Tibial nerve (tissue), 4 donors: ENCODE results near the gene TBC1D14.

Source experiments
- EP300 ChIP-seq, 2 donors: sonication (generic); formaldehyde crosslinking; IDR thresholded peaks; one replicate each; pipeline ENCODE4 v1.6.1; 2017; ENCODE audit warnings: antibody characterized with exemption in 2 of 2, mild to moderate bottlenecking in 1 of 2
- TF ChIP-seq, protein P1 (sequence below), 5 experiments: fragments of 200-600 bp in 3 of 5; fragments of 450-650 bp in 2 of 5; sonication (generic) in 3 of 5; IDR thresholded peaks; one replicate each; pipeline ENCODE4 v1.5.1; 2016 to 2019; ENCODE audit warnings: antibody characterized with exemption in 5 of 5, mild to moderate bottlenecking in 3 of 5, moderate library complexity in 2 of 5

DNA sequence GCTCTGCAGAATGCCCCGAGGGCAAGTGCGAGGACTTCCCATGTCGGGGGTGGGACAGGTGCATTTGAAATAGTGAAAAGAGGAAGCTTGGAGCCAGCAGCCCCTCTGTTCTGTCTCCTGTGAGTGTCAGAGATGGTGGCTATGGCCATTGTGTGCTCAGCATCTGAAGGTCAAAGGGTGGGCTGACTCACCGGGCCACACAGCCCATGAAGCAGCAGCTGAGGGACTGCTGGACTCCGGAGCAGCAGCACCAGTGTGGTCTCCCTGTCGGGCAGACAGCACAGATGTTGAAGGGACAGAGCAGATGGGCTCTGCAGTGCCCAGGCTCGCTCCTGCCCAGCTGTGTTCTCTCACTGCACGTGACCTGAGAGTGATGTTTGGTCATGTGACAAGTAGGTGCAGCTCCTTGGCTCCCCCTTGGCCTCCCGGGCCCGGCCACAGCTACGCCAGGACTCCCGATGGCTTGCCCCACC, 53.5 kb downstream of the TBC1D14 start:
- TF ChIP-seq, protein P1, sequence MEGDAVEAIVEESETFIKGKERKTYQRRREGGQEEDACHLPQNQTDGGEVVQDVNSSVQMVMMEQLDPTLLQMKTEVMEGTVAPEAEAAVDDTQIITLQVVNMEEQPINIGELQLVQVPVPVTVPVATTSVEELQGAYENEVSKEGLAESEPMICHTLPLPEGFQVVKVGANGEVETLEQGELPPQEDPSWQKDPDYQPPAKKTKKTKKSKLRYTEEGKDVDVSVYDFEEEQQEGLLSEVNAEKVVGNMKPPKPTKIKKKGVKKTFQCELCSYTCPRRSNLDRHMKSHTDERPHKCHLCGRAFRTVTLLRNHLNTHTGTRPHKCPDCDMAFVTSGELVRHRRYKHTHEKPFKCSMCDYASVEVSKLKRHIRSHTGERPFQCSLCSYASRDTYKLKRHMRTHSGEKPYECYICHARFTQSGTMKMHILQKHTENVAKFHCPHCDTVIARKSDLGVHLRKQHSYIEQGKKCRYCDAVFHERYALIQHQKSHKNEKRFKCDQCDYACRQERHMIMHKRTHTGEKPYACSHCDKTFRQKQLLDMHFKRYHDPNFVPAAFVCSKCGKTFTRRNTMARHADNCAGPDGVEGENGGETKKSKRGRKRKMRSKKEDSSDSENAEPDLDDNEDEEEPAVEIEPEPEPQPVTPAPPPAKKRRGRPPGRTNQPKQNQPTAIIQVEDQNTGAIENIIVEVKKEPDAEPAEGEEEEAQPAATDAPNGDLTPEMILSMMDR (IDR thresholded peaks at IDR 0.05) = no peak
- no peak for TF ChIP-seq EP300 (IDR thresholded peaks at IDR 0.05)
